ENCODE data around the gene OAF. TPM values are rescaled to one million over a fixed set of nuclear protein-coding genes. Genes with fewer than 3 reads are reported as not detected.

OAF gene
- total and polyA plus RNA-seq, 9 donors = 26.6 to 170 (median 66.3) TPM

GRCh38 chr11:120222916-120223315 lies 12.1 kb downstream of the OAF start:
- Histone ChIP-seq H3K9me3 (no peaks in the 10 kb centered on the region), H3K27me3 (no peaks in the 10 kb centered on the region), H3K4me1 (ENCODE audit: insufficient read depth) (peaks cover 26% of the 10 kb centered on the region), H3K27ac (no peak overlapping the region), H3K4me3 (no peak overlapping the region), H3K36me3 (no peaks in the 10 kb centered on the region)
- TF ChIP-seq, protein P1, sequence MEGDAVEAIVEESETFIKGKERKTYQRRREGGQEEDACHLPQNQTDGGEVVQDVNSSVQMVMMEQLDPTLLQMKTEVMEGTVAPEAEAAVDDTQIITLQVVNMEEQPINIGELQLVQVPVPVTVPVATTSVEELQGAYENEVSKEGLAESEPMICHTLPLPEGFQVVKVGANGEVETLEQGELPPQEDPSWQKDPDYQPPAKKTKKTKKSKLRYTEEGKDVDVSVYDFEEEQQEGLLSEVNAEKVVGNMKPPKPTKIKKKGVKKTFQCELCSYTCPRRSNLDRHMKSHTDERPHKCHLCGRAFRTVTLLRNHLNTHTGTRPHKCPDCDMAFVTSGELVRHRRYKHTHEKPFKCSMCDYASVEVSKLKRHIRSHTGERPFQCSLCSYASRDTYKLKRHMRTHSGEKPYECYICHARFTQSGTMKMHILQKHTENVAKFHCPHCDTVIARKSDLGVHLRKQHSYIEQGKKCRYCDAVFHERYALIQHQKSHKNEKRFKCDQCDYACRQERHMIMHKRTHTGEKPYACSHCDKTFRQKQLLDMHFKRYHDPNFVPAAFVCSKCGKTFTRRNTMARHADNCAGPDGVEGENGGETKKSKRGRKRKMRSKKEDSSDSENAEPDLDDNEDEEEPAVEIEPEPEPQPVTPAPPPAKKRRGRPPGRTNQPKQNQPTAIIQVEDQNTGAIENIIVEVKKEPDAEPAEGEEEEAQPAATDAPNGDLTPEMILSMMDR (IDR thresholded peaks at IDR 0.05) = no peak
- TF ChIP-seq EP300 (IDR thresholded peaks at IDR 0.05) (no peak), POLR2A (IDR thresholded peaks at IDR 0.05) (no peak)
- intact Hi-C loops (cut with DNase I) = no loop called here
- WGBS, 3 donors = 85 to 91% (median 87%) methylated on average over 8 of the region's 8 CpGs
- no peak for DNase-seq

- no peaks in the 10 kb centered on the region for H3K9me3 ChIP-seq
- no peak for DNase-seq
- H3K36me3 ChIP-seq = no peaks in the 10 kb centered on the region
- intact Hi-C loops (cut with DNase I) = no loop called here
- no peak overlapping the region for H3K27ac ChIP-seq
- peaks cover 17% of the 10 kb centered on the region for H3K4me1 ChIP-seq (ENCODE audit: insufficient read depth)
- H3K4me3 ChIP-seq = no peak overlapping the region
- TF ChIP-seq POLR2A (IDR thresholded peaks at IDR 0.05) (no peak), EP300 (IDR thresholded peaks at IDR 0.05) (no peak)
- TF ChIP-seq, protein P1 (IDR thresholded peaks at IDR 0.05) = no peak
- WGBS, 3 donors = 21 to 50% (median 21%) methylated on average over 1 of the region's 1 CpG
- H3K27me3 ChIP-seq = no peaks in the 10 kb centered on the region
These were observed 13.0 kb downstream of the OAF start for GRCh38 chr11:120223793-120224192.

DNA sequence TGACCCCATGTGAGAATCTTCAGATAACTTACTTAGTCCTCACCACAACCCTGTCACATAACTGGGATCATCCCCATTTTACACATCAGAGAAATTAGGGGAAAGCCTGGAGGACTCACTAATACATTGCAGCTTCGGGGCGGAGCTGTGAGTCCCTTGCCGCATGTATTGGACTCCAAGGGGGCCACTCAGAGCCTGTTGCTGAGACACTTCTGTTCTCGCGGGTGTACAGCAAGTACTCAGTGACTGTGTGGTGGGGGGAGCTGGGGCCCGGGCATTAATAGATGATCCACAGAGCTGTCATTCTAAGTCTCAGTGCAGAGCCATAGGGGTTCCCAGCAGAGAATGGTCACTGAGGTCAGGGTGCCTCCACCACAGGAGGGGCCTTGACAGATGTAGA lies 13.5 kb downstream of the OAF start:
- H3K4me1 ChIP-seq (ENCODE audit: insufficient read depth) = peaks cover 11% of the 10 kb centered on the region
- H3K27me3 ChIP-seq = no peaks in the 10 kb centered on the region
- no peak overlapping the region for H3K4me3 ChIP-seq
- intact Hi-C loops (cut with DNase I) = no loop called here
- no peaks in the 10 kb centered on the region for H3K36me3 ChIP-seq
- TF ChIP-seq, protein P1 (IDR thresholded peaks at IDR 0.05) = no peak
- TF ChIP-seq EP300 (IDR thresholded peaks at IDR 0.05) = no peak
- no peak for TF ChIP-seq POLR2A (IDR thresholded peaks at IDR 0.05)
- 66 to 75% (median 67%) methylated on average over 6 of the region's 6 CpGs for WGBS, 3 donors
- peak overlapping the region in 1 of 2 donors; percentile 44 for H3K27ac ChIP-seq
- DNase-seq = no peak
- H3K9me3 ChIP-seq = no peaks in the 10 kb centered on the region

DNA sequence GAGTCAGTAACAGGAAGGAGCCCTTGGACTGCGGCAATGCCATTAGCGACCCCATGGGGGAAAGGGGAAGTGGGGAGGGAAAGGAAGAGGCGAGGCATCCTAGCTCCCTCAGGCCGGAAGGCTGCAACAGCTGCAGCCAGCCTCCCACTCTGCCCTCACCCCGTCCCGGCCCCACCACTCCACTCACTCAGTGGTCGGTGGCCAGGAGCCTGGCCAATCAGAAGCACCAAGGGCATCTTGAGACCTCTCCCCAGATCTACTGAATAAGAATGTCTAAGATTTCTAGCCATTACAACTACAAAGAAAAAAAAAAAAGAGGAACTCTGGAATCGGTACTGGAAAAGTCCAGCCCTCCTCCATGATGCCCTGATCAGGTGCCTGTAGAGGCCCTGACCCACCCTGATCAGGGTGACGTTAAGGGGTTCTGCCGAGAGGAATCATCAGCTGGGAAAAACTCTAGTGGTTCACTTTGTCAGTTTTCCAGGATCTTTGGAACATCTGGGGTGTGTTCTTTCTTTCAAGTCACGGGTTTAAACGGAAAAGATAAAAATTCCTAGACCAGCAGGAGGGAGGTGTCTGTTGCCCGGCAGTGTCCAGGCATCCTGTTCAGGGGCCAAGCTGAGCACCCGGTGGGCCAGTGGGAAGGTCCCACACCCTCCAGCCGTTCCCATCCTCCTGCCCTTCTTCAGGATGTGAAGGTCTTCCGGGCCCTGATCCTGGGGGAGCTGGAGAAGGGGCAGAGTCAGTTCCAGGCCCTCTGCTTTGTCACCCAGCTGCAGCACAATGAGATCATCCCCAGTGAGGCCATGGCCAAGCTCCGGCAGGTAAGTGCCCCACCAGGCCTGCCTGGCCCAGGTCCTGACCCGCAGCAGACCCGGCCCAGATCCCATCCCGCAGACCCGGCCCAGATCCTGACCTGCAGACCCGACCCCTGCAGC lies 14.4 kb downstream of the OAF start:
- intact Hi-C loops (cut with DNase I) = loop anchor here in 1 of 4 donors (5.0 kb wide), 1 partner anchor 53 kb away; no protein-coding TSS in a partner anchor
- Histone ChIP-seq H3K36me3 (no peaks in the 10 kb centered on the region), H3K27me3 (no peaks in the 10 kb centered on the region), H3K4me1 (ENCODE audit: insufficient read depth) (peaks cover 10% of the 10 kb centered on the region), H3K27ac (peak overlapping the region; percentile 44), H3K9me3 (no peaks in the 10 kb centered on the region), H3K4me3 (no peak overlapping the region)
- TF ChIP-seq, protein P1 (IDR thresholded peaks at IDR 0.05) = no peak
- TF ChIP-seq POLR2A (IDR thresholded peaks at IDR 0.05) (no peak), EP300 (IDR thresholded peaks at IDR 0.05) (no peak)
- WGBS, 3 donors = 19 to 34% (median 32%) methylated on average over 22 of the region's 22 CpGs
- peak in 3 of 5 donors; percentile 59 to 62 (median 61) for DNase-seq
